Right cardiac atrium (tissue), 5 donors: ENCODE data around the gene KCTD13. TPM values are rescaled to one million over a fixed set of nuclear protein-coding genes. Genes with fewer than 3 reads are reported as not detected.

Source experiments
- ATAC-seq, 2 donors: fragments of 200-7000 bp; cut with Tn5 transposase; one replicate each; pipeline versions ENCODE4 v1.8.0 to v1.9.1; 2020; ENCODE audit warnings: moderate library complexity in 2 of 2, mild to moderate bottlenecking in 1 of 2
- DNase-seq, 3 donors: peaks; one replicate each; pipeline ENCODE4 v3.0.0-alpha.2; 2020
- H3K27ac ChIP-seq: one replicate; pipeline ENCODE4 v1.5.1; 2013; ENCODE audit warnings: mild to moderate bottlenecking, low read length, control low read depth, moderate library complexity
- H3K27me3 ChIP-seq: one replicate; pipeline ENCODE4 v1.6.1; 2013; ENCODE audit not compliant: control insufficient read depth, insufficient read depth
- H3K4me1 ChIP-seq: one replicate; pipeline ENCODE4 v1.6.1; 2013; ENCODE audit warnings: low read length; ENCODE audit not compliant: control insufficient read depth, insufficient read depth
- H3K4me3 ChIP-seq: one replicate; pipeline ENCODE4 v1.5.1; 2013; ENCODE audit warnings: low read length, control low read depth
- H3K9me3 ChIP-seq: one replicate; pipeline ENCODE4 v1.6.1; 2013; ENCODE audit warnings: low read length; ENCODE audit not compliant: control insufficient read depth
- WGBS: extraction: QIAGEN DNeasy Blood & Tissue Kit; methylation state at CpG from one replicate; pipeline ENCODE4 v1.1.7; 2013; 5-methylcytosine and 5-hydroxymethylcytosine counted together
- intact Hi-C, 4 donors: fragments of 100-400 bp; cut with DNase I; formaldehyde crosslinking; loops; one replicate each; pipeline versions ENCODE4 v1.11.0 to v1.14.0; 2022 to 2023
- polyA plus RNA-seq: library from polyadenylated mRNA; stranded (reverse); fragments of 200-250 nt; gene quantifications from one replicate; pipeline ENCODE4 v1.2.3, GENCODE V29; 2013
- total RNA-seq, 4 donors: library from RNA; stranded (reverse); fragmentation: NEBNext Ultra II Directional; extraction: Animal tissue kit (Norgen Biotek cat#: 25700); gene quantifications; one replicate each; pipeline ENCODE4 v1.2.1, GENCODE V29; 2021
- donor health status: healthy with polysubstance abuse.
- donor health status: DM: no; HTN: yes; CAD: no.
- donor health status: DM: no; HTN: no; CAD: no.
- donor health status: DM: no; HTN: yes; CAD: no; lungs with severe emphysema.
- donor health status: DM: yes; HTN: yes; CAD: no.

Gene KCTD13
- total and polyA plus RNA-seq, 5 donors, result 7.1 to 12.8 (median 8.2) TPM

GRCh38 chr16:29905668-29906067 is 20.4 kb downstream of the KCTD13 start:
- ATAC-seq (no peak), DNase-seq (no peak)
- H3K4me3 ChIP-seq, result no peak overlapping the region
- no peaks in the 10 kb centered on the region for H3K9me3 ChIP-seq
- no peaks in the 10 kb centered on the region for H3K4me1 ChIP-seq
- no peaks in the 10 kb centered on the region for H3K27me3 ChIP-seq
- H3K27ac ChIP-seq, result no peak overlapping the region
- intact Hi-C loops, result no loop called here
- 81% methylated on average over 13 of the region's 13 CpGs for WGBS

- Histone ChIP-seq H3K4me1 (no peaks in the 10 kb centered on the region), H3K27me3 (no peaks in the 10 kb centered on the region), H3K4me3 (no peak overlapping the region), H3K27ac (no peak overlapping the region), H3K9me3 (no peaks in the 10 kb centered on the region)
- intact Hi-C loops, result no loop called here
- DNase-seq (no peak), ATAC-seq (no peak)
- 92% methylated on average over 7 of the region's 7 CpGs for WGBS
These were observed 21.1 kb downstream of the KCTD13 start for GRCh38 chr16:29904947-29905346.

- Histone ChIP-seq H3K27ac (no peak overlapping the region), H3K9me3 (no peaks in the 10 kb centered on the region), H3K4me1 (no peaks in the 10 kb centered on the region), H3K4me3 (no peak overlapping the region), H3K27me3 (no peaks in the 10 kb centered on the region)
- no peak for DNase-seq
- intact Hi-C loops, result no loop called here
- no peak for ATAC-seq
- 58% methylated on average over 4 of the region's 4 CpGs for WGBS
These were observed 22.4 kb downstream of the KCTD13 start for GRCh38 chr16:29903590-29903989.

GRCh38 chr16:29901607-29901945 is 24.4 kb downstream of the KCTD13 start:
- Histone ChIP-seq H3K27me3 (no peaks in the 10 kb centered on the region), H3K4me3 (no peak overlapping the region), H3K4me1 (no peaks in the 10 kb centered on the region), H3K9me3 (no peaks in the 10 kb centered on the region), H3K27ac (no peak overlapping the region)
- intact Hi-C loops, result no loop called here
- DNase-seq (no peak), ATAC-seq (no peak)
- 87% methylated on average over 19 of the region's 19 CpGs for WGBS

- H3K4me1 ChIP-seq, result no peaks in the 10 kb centered on the region
- ATAC-seq (no peak), DNase-seq (no peak)
- H3K4me3 ChIP-seq, result no peak overlapping the region
- H3K9me3 ChIP-seq, result no peaks in the 10 kb centered on the region
- H3K27me3 ChIP-seq, result no peaks in the 10 kb centered on the region
- WGBS, result 49% methylated on average over 31 of the region's 31 CpGs
- intact Hi-C loops, result no loop called here
- no peak overlapping the region for H3K27ac ChIP-seq
These were observed 25.0 kb downstream of the KCTD13 start for GRCh38 chr16:29900888-29901606.

- Histone ChIP-seq H3K27ac (no peak within 1 kb of the TSS), H3K27me3 (no peaks in the 10 kb centered on the region), H3K4me3 (peak within 1 kb of the TSS; percentile 69), H3K4me1 (no peaks in the 10 kb centered on the region), H3K9me3 (no peaks in the 10 kb centered on the region)
- ATAC-seq (peak; percentile 85 to 90), DNase-seq (peak; percentile 73 to 91 (median 89))
- intact Hi-C loops, result no loop called here
- WGBS, result under 1% methylated on average over 67 of the region's 67 CpGs
These were observed 25.7 kb downstream of the KCTD13 start, which contains the start of gene ASPHD1 for GRCh38 chr16:29900102-29900887. Gene ASPHD1 (plus strand): TSS chr16:29900488. CDS start chr16:29900972, 484 bp downstream.

- H3K27me3 ChIP-seq, result no peaks in the 10 kb centered on the region
- peak; percentile 64 to 70 for ATAC-seq
- DNase-seq, result peak; percentile 51 to 75 (median 74)
- H3K27ac ChIP-seq, result no peak within 1 kb of the TSS
- no peaks in the 10 kb centered on the region for H3K9me3 ChIP-seq
- peak within 1 kb of the TSS; percentile 69 for H3K4me3 ChIP-seq
- under 1% methylated on average over 29 of the region's 29 CpGs for WGBS
- intact Hi-C loops, result no loop called here
- H3K4me1 ChIP-seq, result no peaks in the 10 kb centered on the region
These were observed 26.4 kb downstream of the KCTD13 start, which contains the start of gene SEZ6L2 for GRCh38 chr16:29899516-29900101. Gene SEZ6L2 (minus strand): TSS chr16:29899550. CDS start chr16:29899019, 531 bp downstream.

GRCh38 chr16:29898804-29899515 is 27.1 kb downstream of the KCTD13 start:
- no peaks in the 10 kb centered on the region for H3K27me3 ChIP-seq
- H3K27ac ChIP-seq, result no peak overlapping the region
- H3K9me3 ChIP-seq, result no peaks in the 10 kb centered on the region
- no peak for DNase-seq
- peak in 1 of 2 donors; percentile 14 for ATAC-seq
- H3K4me1 ChIP-seq, result no peaks in the 10 kb centered on the region
- intact Hi-C loops, result no loop called here
- 2% methylated on average over 25 of the region's 25 CpGs for WGBS
- H3K4me3 ChIP-seq, result peak overlapping the region; percentile 21

GRCh38 chr16:29898135-29898803 is 27.8 kb downstream of the KCTD13 start:
- ATAC-seq (no peak), DNase-seq (no peak)
- no peaks in the 10 kb centered on the region for H3K4me1 ChIP-seq
- no peaks in the 10 kb centered on the region for H3K9me3 ChIP-seq
- H3K27me3 ChIP-seq, result no peaks in the 10 kb centered on the region
- 8% methylated on average over 9 of the region's 9 CpGs for WGBS
- H3K27ac ChIP-seq, result no peak overlapping the region
- H3K4me3 ChIP-seq, result no peak overlapping the region
- intact Hi-C loops, result no loop called here

- no peak overlapping the region for H3K4me3 ChIP-seq
- no peaks in the 10 kb centered on the region for H3K9me3 ChIP-seq
- H3K27me3 ChIP-seq, result no peaks in the 10 kb centered on the region
- no peak for ATAC-seq
- H3K4me1 ChIP-seq, result no peaks in the 10 kb centered on the region
- 59% methylated on average over 4 of the region's 4 CpGs for WGBS
- DNase-seq, result no peak
- no peak overlapping the region for H3K27ac ChIP-seq
- intact Hi-C loops, result no loop called here
These were observed 28.7 kb downstream of the KCTD13 start for GRCh38 chr16:29897333-29897732.
